Measurements from ENCODE around the gene PDCD1. TPM values are rescaled to one million over a fixed set of nuclear protein-coding genes. Genes with fewer than 3 reads are reported as not detected.
A peak's percentile ranks its signal among the peaks of the same experiment; 100 is the strongest.

Gene PDCD1
- total RNA-seq, 4 donors from 2014 or later: not detected

- Histone ChIP-seq H3K9me3 (no peaks in the 10 kb centered on the region), H3K4me3 (no peak overlapping the region), H3K27ac (no peak overlapping the region), H3K36me3 (no peaks in the 10 kb centered on the region), H3K4me1 (peaks cover 33% of the 10 kb centered on the region), H3K27me3 (peaks cover 5% of the 10 kb centered on the region)
- 88% methylated on average over 22 of the region's 22 CpGs for WGBS
- peak in 1 of 2 donors; percentile 65 for DNase-seq (ENCODE audit: low spot score in 2 of 2)
- TF ChIP-seq EP300 (IDR thresholded peaks at IDR 0.05): no peak
- TF ChIP-seq CTCF (IDR thresholded peaks at IDR 0.05): no peak
- no peak for TF ChIP-seq POLR2A (IDR thresholded peaks at IDR 0.05)
- no peak for TF ChIP-seq POLR2AphosphoS5 (IDR thresholded peaks at IDR 0.05)
These were observed 12.3 kb downstream of the PDCD1 start for GRCh38 chr2:241846406-241846805.

- TF ChIP-seq CTCF (IDR thresholded peaks at IDR 0.05) (no peak), POLR2AphosphoS5 (IDR thresholded peaks at IDR 0.05) (no peak), EP300 (IDR thresholded peaks at IDR 0.05) (no peak), POLR2A (IDR thresholded peaks at IDR 0.05) (no peak)
- Histone ChIP-seq H3K27ac (no peak overlapping the region), H3K27me3 (peaks cover 5% of the 10 kb centered on the region), H3K4me3 (peak overlapping the region; percentile 51), H3K9me3 (no peaks in the 10 kb centered on the region), H3K4me1 (peaks cover 33% of the 10 kb centered on the region), H3K36me3 (no peaks in the 10 kb centered on the region)
- peak in 1 of 2 donors; percentile 79 for DNase-seq (ENCODE audit: low spot score in 2 of 2)
- 59% methylated on average over 18 of the region's 37 CpGs for WGBS
These were observed 13.7 kb downstream of the PDCD1 start for GRCh38 chr2:241844831-241845578.

- H3K27ac ChIP-seq: peak overlapping the region; percentile 42
- peaks cover 33% of the 10 kb centered on the region for H3K4me1 ChIP-seq
- peaks cover 5% of the 10 kb centered on the region for H3K27me3 ChIP-seq
- WGBS: 9% methylated on average over 26 of the region's 65 CpGs
- peak; percentile 86 for DNase-seq (ENCODE audit: low spot score in 2 of 2)
- H3K4me3 ChIP-seq: peak overlapping the region; percentile 51
- TF ChIP-seq POLR2A (IDR thresholded peaks at IDR 0.05) (no peak), EP300 (IDR thresholded peaks at IDR 0.05) (no peak), CTCF (IDR thresholded peaks at IDR 0.05) (peak in 1 of 2 donors; percentile 36), POLR2AphosphoS5 (IDR thresholded peaks at IDR 0.05) (no peak)
- no peaks in the 10 kb centered on the region for H3K9me3 ChIP-seq
- no peaks in the 10 kb centered on the region for H3K36me3 ChIP-seq
These were observed 14.5 kb downstream of the PDCD1 start for GRCh38 chr2:241844066-241844728.

- DNase-seq (ENCODE audit: low spot score in 2 of 2): peak; percentile 71 to 76
- H3K9me3 ChIP-seq: no peaks in the 10 kb centered on the region
- peaks cover 5% of the 10 kb centered on the region for H3K27me3 ChIP-seq
- H3K36me3 ChIP-seq: no peaks in the 10 kb centered on the region
- H3K4me1 ChIP-seq: peaks cover 33% of the 10 kb centered on the region
- peak overlapping the region; percentile 51 for H3K4me3 ChIP-seq
- TF ChIP-seq POLR2A (IDR thresholded peaks at IDR 0.05) (no peak), EP300 (IDR thresholded peaks at IDR 0.05) (no peak), CTCF (IDR thresholded peaks at IDR 0.05) (no peak), POLR2AphosphoS5 (IDR thresholded peaks at IDR 0.05) (no peak)
- 58% methylated on average over 6 of the region's 52 CpGs for WGBS
- H3K27ac ChIP-seq: peak overlapping the region; percentile 42
These were observed 15.2 kb downstream of the PDCD1 start for GRCh38 chr2:241843321-241844065.

Measured in suprapubic skin (tissue), 4 donors.